Activated CD8-positive, alpha-beta memory T cell treated with anti-CD3 and anti-CD28 coated beads for 1 hour (primary cell): ENCODE data around the gene RGPD6.
"Not testable (repeated sequence)": the region's sequence is repeated elsewhere in the genome, so short reads cannot be mapped to it uniquely, and the experiment has no call there.

Experiments
- DNase-seq, 2 donors: peaks; one replicate each; pipeline ENCODE4 v3.0.0-alpha.2; 2020; ENCODE audit warnings: low read depth in 1 of 2; ENCODE audit errors: extremely low read depth in 1 of 2

RGPD6 gene

GRCh38 chr2:110482697-110483096, 94.3 kb downstream of the RGPD6 start:
- DNase-seq, result not testable (repeated sequence)

- DNase-seq, result not testable (repeated sequence)
These were observed 95.8 kb downstream of the RGPD6 start for GRCh38 chr2:110481200-110481599.

- not testable (repeated sequence) for DNase-seq
These were observed 96.9 kb downstream of the RGPD6 start for GRCh38 chr2:110480084-110480483.

- DNase-seq, result not testable (repeated sequence)
These were observed 99.7 kb downstream of the RGPD6 start for GRCh38 chr2:110477370-110477769.

GRCh38 chr2:110476952-110477351, 100.1 kb downstream of the RGPD6 start:
- not testable (repeated sequence) for DNase-seq

- DNase-seq, result not testable (repeated sequence)
These were observed 101.2 kb downstream of the RGPD6 start for GRCh38 chr2:110475627-110476359.

GRCh38 chr2:110474898-110475297, 102.1 kb downstream of the RGPD6 start:
- not testable (repeated sequence) for DNase-seq

GRCh38 chr2:110473059-110473358, 104.0 kb downstream of the RGPD6 start:
- not testable (repeated sequence) for DNase-seq

GRCh38 chr2:110472171-110473058, 104.6 kb downstream of the RGPD6 start, which contains the start of gene LIMS4:
TSS of gene LIMS4 (minus strand) at chr2:110472816. CDS start at chr2:110472778, 38 bp downstream.
- DNase-seq, result not testable (repeated sequence)

- DNase-seq, result not testable (repeated sequence)
These were observed 108.1 kb downstream of the RGPD6 start for GRCh38 chr2:110468921-110469320.

- DNase-seq, result not testable (repeated sequence)
These were observed 111.7 kb downstream of the RGPD6 start for GRCh38 chr2:110465312-110465711.
